ENCODE data around the gene USP44. TPM values are rescaled to one million over a fixed set of nuclear protein-coding genes. Genes with fewer than 3 reads are reported as not detected.

The USP44 gene
- total RNA-seq, 2 donors from 2014 or later = 0.59 to 1.8 TPM

- H3K4me3 Mint-ChIP-seq = no peak overlapping the region
- no peak overlapping the region for H3K27ac Mint-ChIP-seq
- DNase-seq (ENCODE audit: low spot score) (no peak), ATAC-seq (no peak)
- H3K27me3 Mint-ChIP-seq = no peaks in the 10 kb centered on the region
- H3K4me1 Mint-ChIP-seq (ENCODE audit: low read depth in 2 of 2) = peaks cover 30 to 39% of the 10 kb centered on the region in 2 donors
- peaks cover 14% of the 10 kb centered on the region for H3K36me3 Mint-ChIP-seq
- H3K9me3 Mint-ChIP-seq = no peaks in the 10 kb centered on the region
These were observed 69.4 kb downstream of the USP44 start for GRCh38 chr12:95481888-95482287.

- H3K27ac Mint-ChIP-seq = peak overlapping the region in 1 of 2 donors; percentile 35
- DNase-seq (ENCODE audit: low spot score) (no peak), ATAC-seq (no peak)
- H3K4me1 Mint-ChIP-seq (ENCODE audit: low read depth in 2 of 2) = peaks cover 30 to 47% of the 10 kb centered on the region in 2 donors
- no peak overlapping the region for H3K4me3 Mint-ChIP-seq
- H3K27me3 Mint-ChIP-seq = no peaks in the 10 kb centered on the region
- peaks cover 21% of the 10 kb centered on the region for H3K36me3 Mint-ChIP-seq
- H3K9me3 Mint-ChIP-seq = no peaks in the 10 kb centered on the region
These were observed 70.2 kb downstream of the USP44 start for GRCh38 chr12:95481072-95481471.

- H3K9me3 Mint-ChIP-seq = no peaks in the 10 kb centered on the region
- DNase-seq (ENCODE audit: low spot score) = no peak
These were observed 71.0 kb downstream of the USP44 start for GRCh38 chr12:95480230-95480629.

GRCh38 chr12:95474660-95474958, 76.7 kb downstream of the USP44 start:
- DNase-seq (ENCODE audit: low spot score) (no peak), ATAC-seq (no peak)

More at GRCh38 chr12:95480230-95480629, 71.0 kb downstream of the USP44 start:
- H3K27ac Mint-ChIP-seq = no peak overlapping the region
- no peak for ATAC-seq
- H3K27me3 Mint-ChIP-seq = no peaks in the 10 kb centered on the region
- peaks cover 37 to 55% of the 10 kb centered on the region in 2 donors for H3K4me1 Mint-ChIP-seq (ENCODE audit: low read depth in 2 of 2)
- H3K4me3 Mint-ChIP-seq = no peak overlapping the region
- H3K36me3 Mint-ChIP-seq = peaks cover 28% of the 10 kb centered on the region

GRCh38 chr12:95473884-95474659, 77.2 kb downstream of the USP44 start, which contains the start of gene METAP2:
TSS of gene METAP2 (plus strand) at chr12:95474152. CDS start at chr12:95474180, 28 bp downstream.
- Mint-ChIP-seq H3K9me3 (no peaks in the 10 kb centered on the region), H3K4me3 (peak within 1 kb of the TSS; percentile 97), H3K4me1 (ENCODE audit: low read depth in 2 of 2) (peaks cover 29 to 47% of the 10 kb centered on the region in 2 donors), H3K27ac (peak within 1 kb of the TSS; percentile 93 to 94), H3K36me3 (peaks cover 24% of the 10 kb centered on the region), H3K27me3 (peaks cover 0 to 10% of the 10 kb centered on the region in 2 donors)
- ATAC-seq = peak; percentile 100
- DNase-seq (ENCODE audit: low spot score) = peak; percentile 96

More at GRCh38 chr12:95474660-95474958, 76.7 kb downstream of the USP44 start:
- Mint-ChIP-seq H3K27ac (peak overlapping the region; percentile 93 to 94), H3K9me3 (no peaks in the 10 kb centered on the region), H3K4me3 (peak overlapping the region; percentile 97), H3K4me1 (ENCODE audit: low read depth in 2 of 2) (peaks cover 32 to 50% of the 10 kb centered on the region in 2 donors), H3K36me3 (peaks cover 27% of the 10 kb centered on the region), H3K27me3 (peaks cover 0 to 10% of the 10 kb centered on the region in 2 donors)

- H3K27me3 Mint-ChIP-seq = peaks cover 0 to 10% of the 10 kb centered on the region in 2 donors
- H3K4me1 Mint-ChIP-seq (ENCODE audit: low read depth in 2 of 2) = peaks cover 23 to 40% of the 10 kb centered on the region in 2 donors
- H3K27ac Mint-ChIP-seq = peak overlapping the region; percentile 93 to 94
These were observed 77.9 kb downstream of the USP44 start for GRCh38 chr12:95473231-95473883.

GRCh38 chr12:95470300-95470699, 81.0 kb downstream of the USP44 start:
- no peak for DNase-seq (ENCODE audit: low spot score)
- H3K27ac Mint-ChIP-seq = no peak overlapping the region
- ATAC-seq = no peak
- peaks cover 0 to 10% of the 10 kb centered on the region in 2 donors for H3K27me3 Mint-ChIP-seq
- H3K36me3 Mint-ChIP-seq = peaks cover 5% of the 10 kb centered on the region
- H3K9me3 Mint-ChIP-seq = no peaks in the 10 kb centered on the region
- peaks cover 16 to 20% of the 10 kb centered on the region in 2 donors for H3K4me1 Mint-ChIP-seq (ENCODE audit: low read depth in 2 of 2)
- H3K4me3 Mint-ChIP-seq = no peak overlapping the region

More at GRCh38 chr12:95473231-95473883, 77.9 kb downstream of the USP44 start:
- Mint-ChIP-seq H3K9me3 (no peaks in the 10 kb centered on the region), H3K36me3 (peaks cover 19% of the 10 kb centered on the region), H3K4me3 (peak overlapping the region; percentile 97)
- ATAC-seq = peak; percentile 25 to 46
- no peak for DNase-seq (ENCODE audit: low spot score)

Other genes starting within 250 kb of the USP44 start
- gene METAP2, start 77.3 kb downstream of the USP44 start, total RNA-seq = 10 to 100 TPM; 75.8 to 80.3 TPM
- gene NTN4, start 239.3 kb upstream of the USP44 start, total RNA-seq = not detected

Data from natural killer cell treated with Interleukin-12 subunit alpha and Interleukin-12 subunit beta and Interleukin-15 and Interleukin-18, amount 100 ng/mL, for 72 hours (primary cell).